A549 (cell line): ENCODE measurements around the gene SMIM14.

Source experiments
- CBX8 ChIP-seq: fragments of 200-600 bp; sonication (generic); IDR thresholded peaks from 2 replicates; pipeline ENCODE4 v1.6.1; 2016
- CTCF ChIP-seq: fragments of >200 bp; sonication (Bioruptor Twin); formaldehyde crosslinking; IDR thresholded peaks from 3 replicates; pipeline ENCODE4 v1.5.1; 2016
- EHMT2 ChIP-seq: fragments of 200-600 bp; sonication (generic); IDR thresholded peaks from 2 replicates; pipeline ENCODE4 v1.6.1; 2016; ENCODE audit warnings: antibody characterized with exemption, low read depth, mild to moderate bottlenecking, moderate library complexity
- EP300 ChIP-seq, 2 experiments: fragments of >200 bp; sonication (Bioruptor Twin); formaldehyde crosslinking; IDR thresholded peaks; 2 replicates in 1 of 2; 3 replicates in 1 of 2; pipeline ENCODE4 v1.6.1; 2016 to 2017
- KDM5A ChIP-seq: fragments of 200-600 bp; sonication (generic); IDR thresholded peaks from 2 replicates; pipeline ENCODE4 v1.6.1; 2016; ENCODE audit warnings: antibody characterized with exemption, mild to moderate bottlenecking
- MYC ChIP-seq: IDR thresholded peaks from 2 replicates; pipeline ENCODE4 v1.6.1; 2012; ENCODE audit warnings: mild to moderate bottlenecking, inconsistent platforms, low read length, improper control_type of control experiment, borderline replicate concordance
- POLR2A ChIP-seq: IDR thresholded peaks from 2 replicates; pipeline ENCODE4 v1.6.1; 2012; ENCODE audit warnings: mild to moderate bottlenecking, low read length
- RFX5 ChIP-seq: fragments of 450-650 bp; IDR thresholded peaks from 2 replicates; pipeline ENCODE4 v1.7.1; 2014; ENCODE audit warnings: antibody characterized with exemption, mild to moderate bottlenecking, moderate library complexity
- SMC3 ChIP-seq: fragments of >200 bp; sonication (Bioruptor Twin); formaldehyde crosslinking; IDR thresholded peaks from 3 replicates; pipeline ENCODE4 v1.6.1; 2018; ENCODE audit warnings: inconsistent platforms
- TFCP2L1 ChIP-seq: fragments of 250-450 bp; sonication (Bioruptor Pico); IDR thresholded peaks from 2 replicates; pipeline ENCODE4 v1.5.0; 2021; ENCODE audit warnings: mild to moderate bottlenecking

GRCh38 chr4:39516407-39516966, 122.2 kb downstream of the SMIM14 start:
- no peak for TF ChIP-seq RFX5
- TF ChIP-seq CBX8: no peak
- TF ChIP-seq CTCF: no peak
- no peak for TF ChIP-seq KDM5A
- TF ChIP-seq EHMT2: no peak
- no peak for TF ChIP-seq POLR2A
- no peak for TF ChIP-seq SMC3
- no peak for TF ChIP-seq TFCP2L1 (CRISPR knock-in tag)
- TF ChIP-seq MYC: no peak
- TF ChIP-seq EP300 (IDR thresholded peaks at IDR 0.05): no peak
